Activated CD4-positive, alpha-beta T cell treated with anti-CD3 and anti-CD28 coated beads, Interleukin-2, amount 10 ng/mL, durations not matched to agents 7 days and 5 days (primary cell): ENCODE data around the gene RPS27L. TPM values are rescaled to one million over a fixed set of nuclear protein-coding genes. Genes with fewer than 3 reads are reported as not detected.

Experiments used
- CTCF ChIA-PET: fragments of 350-600 bp; sonication (Branson Sonifier 250); formaldehyde crosslinking; loops from one replicate; lab custom pipeline; 2021; ENCODE audit warnings: antibody characterized with exemption; lab: Charles Lee
- POLR2A ChIA-PET: fragments of 350-600 bp; sonication (Branson Sonifier 250); formaldehyde crosslinking; loops from one replicate; lab custom pipeline; 2021; ENCODE audit warnings: antibody characterized with exemption; lab: Charles Lee
- DNase-seq: peaks from one replicate; pipeline ENCODE4 v3.0.0-alpha.2; 2020
- H3K27ac Mint-ChIP-seq: one replicate; pipeline ENCODE4 v1.8.0; 2021; ENCODE audit warnings: mild to moderate bottlenecking, moderate library complexity, mixed read lengths
- H3K27me3 Mint-ChIP-seq: one replicate; pipeline ENCODE4 v1.8.0; 2021; ENCODE audit warnings: mixed read lengths
- H3K36me3 Mint-ChIP-seq: one replicate; pipeline ENCODE4 v1.8.0; 2021; ENCODE audit warnings: low read depth, mixed read lengths
- H3K4me1 Mint-ChIP-seq: one replicate; pipeline ENCODE4 v1.8.0; 2021; ENCODE audit warnings: mixed read lengths
- H3K4me3 Mint-ChIP-seq: one replicate; pipeline ENCODE4 v1.8.0; 2021; ENCODE audit warnings: mild to moderate bottlenecking, moderate library complexity, mixed read lengths
- H3K9me3 Mint-ChIP-seq: one replicate; pipeline ENCODE4 v1.8.0; 2021; ENCODE audit warnings: mixed read lengths
- total RNA-seq, 2 experiments: library from RNA; stranded (reverse); gene quantifications; one replicate each; pipeline ENCODE4 v1.2.3, GENCODE V29; 2021

Gene RPS27L
- total RNA-seq, 2 experiments from 2014 or later, result 219 to 226 TPM

DNA sequence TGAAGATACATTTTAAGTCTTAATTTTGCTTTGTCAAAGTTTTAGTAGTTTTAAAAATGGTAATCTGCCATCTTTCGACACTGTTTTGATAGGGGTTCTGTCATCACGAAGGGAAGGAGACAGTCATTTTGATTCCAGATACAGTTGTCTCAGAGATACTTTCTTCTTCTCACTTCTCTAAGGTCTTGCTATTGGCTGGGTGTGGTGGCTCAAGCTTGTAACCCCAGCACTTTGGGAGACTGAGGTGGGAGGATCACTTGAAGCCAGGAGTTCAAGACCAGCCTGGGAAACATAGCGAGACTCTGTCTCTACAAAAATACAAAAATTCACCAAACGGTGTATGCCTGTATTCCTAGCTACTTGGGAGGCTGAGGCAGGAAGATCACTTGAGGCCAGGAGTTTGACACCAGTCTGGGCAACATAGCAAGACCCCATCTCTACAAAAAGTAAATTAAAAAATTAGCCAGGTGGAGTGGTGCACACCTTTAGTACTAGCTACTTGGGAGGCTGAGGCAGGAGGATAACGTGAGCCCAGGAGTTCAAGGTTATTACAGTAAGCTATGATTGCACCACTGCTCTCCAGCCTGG is 35.4 kb upstream of the RPS27L start:
- H3K9me3 Mint-ChIP-seq, result no peaks in the 10 kb centered on the region
- ChIA-PET CTCF (interaction anchor here (1.2 to 3.3 kb wide), 7 partner anchors 8 to 82 kb away, joined by 3 to 15 read pairs (median 6); partner anchors contain the start of gene RPS27L), POLR2A (interaction anchor here (0.6 to 1.0 kb wide), 2 partner anchors 10 to 36 kb away, joined by 3 to 7 read pairs; partner anchors contain the start of gene RPS27L)
- peaks cover 42% of the 10 kb centered on the region for H3K36me3 Mint-ChIP-seq
- no peaks in the 10 kb centered on the region for H3K27me3 Mint-ChIP-seq
- H3K4me3 Mint-ChIP-seq, result peak overlapping the region; percentile 96
- peaks cover 75% of the 10 kb centered on the region for H3K4me1 Mint-ChIP-seq
- H3K27ac Mint-ChIP-seq, result peak overlapping the region; percentile 98
- no peak for DNase-seq

DNA sequence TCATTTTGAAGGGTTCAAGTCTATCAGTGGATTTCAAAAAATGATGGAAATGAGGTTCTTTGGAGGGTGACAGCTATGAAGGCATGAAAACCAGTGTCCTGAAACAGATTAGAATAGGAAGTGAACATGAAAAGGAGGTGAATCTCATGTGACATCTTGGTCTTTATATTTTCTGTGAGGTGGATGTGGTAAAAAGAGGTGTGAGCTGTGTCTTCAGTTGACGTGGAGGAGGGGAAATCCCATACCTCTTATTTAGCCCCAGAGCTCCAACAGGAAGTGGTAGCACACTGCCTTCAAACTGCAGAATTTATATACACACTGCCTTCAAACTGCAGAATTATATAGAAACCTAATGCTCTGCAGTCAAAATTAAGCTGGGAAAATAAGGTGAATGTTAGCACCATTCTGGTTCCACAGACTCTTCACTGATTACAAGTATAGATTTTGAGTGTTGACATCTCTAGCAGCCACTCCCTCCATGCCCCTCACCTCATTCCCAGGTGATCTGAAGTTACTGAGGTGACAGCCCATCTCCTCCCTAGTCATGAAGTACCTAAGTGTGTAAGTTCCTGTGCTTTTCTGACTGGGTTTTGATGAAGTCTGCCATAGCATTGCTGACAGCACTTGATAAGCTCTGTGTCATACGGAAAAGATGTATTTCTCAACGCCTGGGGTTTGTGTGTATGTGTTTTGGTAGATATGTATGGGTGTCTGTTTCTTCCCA is 34.8 kb upstream of the RPS27L start:
- H3K9me3 Mint-ChIP-seq, result no peaks in the 10 kb centered on the region
- no peaks in the 10 kb centered on the region for H3K27me3 Mint-ChIP-seq
- peak overlapping the region; percentile 98 for H3K27ac Mint-ChIP-seq
- H3K36me3 Mint-ChIP-seq, result peaks cover 39% of the 10 kb centered on the region
- ChIA-PET CTCF (interaction anchor here (1.3 to 3.3 kb wide), 7 partner anchors 9 to 81 kb away, joined by 3 to 15 read pairs (median 6); partner anchors contain the start of gene RPS27L), POLR2A (interaction anchor here (0.6 to 1.0 kb wide), 2 partner anchors 35 to 91 kb away, joined by 4 to 7 read pairs; partner anchors contain the start of gene RPS27L)
- H3K4me3 Mint-ChIP-seq, result peak overlapping the region; percentile 96
- DNase-seq, result peak; percentile 81
- peaks cover 71% of the 10 kb centered on the region for H3K4me1 Mint-ChIP-seq

DNA sequence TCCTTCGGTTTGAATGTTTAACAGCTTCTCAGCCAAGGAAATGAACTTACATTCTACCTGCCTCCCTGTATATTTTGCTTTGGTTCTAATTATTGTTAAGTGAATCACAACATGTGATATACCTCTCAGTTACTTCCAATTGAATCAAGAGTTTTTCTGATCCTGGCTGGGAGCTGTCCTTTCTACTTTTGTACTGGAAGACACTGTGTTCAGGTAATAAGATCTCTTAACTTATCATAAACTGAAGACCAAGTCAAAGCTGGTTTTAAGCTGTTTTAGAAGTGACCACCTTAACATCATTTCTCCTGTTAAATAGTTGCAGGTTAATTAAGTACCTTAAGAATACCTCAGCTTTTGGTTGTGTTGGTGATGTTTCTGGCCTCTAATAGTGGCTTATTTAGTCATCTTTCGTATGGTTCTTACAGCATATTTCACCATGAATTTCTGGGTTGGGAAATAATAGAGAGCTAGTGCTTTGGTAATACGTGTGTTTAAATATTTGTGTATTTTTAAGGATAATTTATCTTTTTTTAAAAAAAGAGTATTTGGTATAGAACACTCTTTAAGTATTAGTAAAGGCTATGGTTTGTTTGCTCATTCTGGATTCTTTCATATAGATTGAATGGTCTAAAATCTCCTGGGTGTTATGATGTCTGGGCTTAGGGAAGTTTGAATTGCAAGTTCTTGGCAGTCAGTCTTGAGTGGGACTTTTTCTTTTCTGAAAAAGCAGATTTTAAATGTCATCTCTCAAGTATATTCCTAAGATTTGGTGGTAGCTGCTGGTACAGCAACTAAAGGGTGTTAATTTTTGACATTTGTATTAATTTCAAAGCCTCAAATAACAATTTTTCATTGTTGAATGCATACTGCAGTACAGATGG is 33.7 kb upstream of the RPS27L start:
- ChIA-PET CTCF (interaction anchor here (1.7 to 3.2 kb wide), 3 partner anchors 10 to 27 kb away, joined by 5 to 12 read pairs (median 8); no protein-coding TSS in a partner anchor), POLR2A (interaction anchor here (0.6 kb wide), 1 partner anchor 92 kb away, joined by 4 read pairs; no protein-coding TSS in a partner anchor)
- Mint-ChIP-seq H3K36me3 (peaks cover 36% of the 10 kb centered on the region), H3K4me1 (peaks cover 62% of the 10 kb centered on the region), H3K27me3 (peaks cover 3% of the 10 kb centered on the region), H3K4me3 (peak overlapping the region; percentile 96), H3K9me3 (no peaks in the 10 kb centered on the region), H3K27ac (peak overlapping the region; percentile 98)
- DNase-seq, result no peak

DNA sequence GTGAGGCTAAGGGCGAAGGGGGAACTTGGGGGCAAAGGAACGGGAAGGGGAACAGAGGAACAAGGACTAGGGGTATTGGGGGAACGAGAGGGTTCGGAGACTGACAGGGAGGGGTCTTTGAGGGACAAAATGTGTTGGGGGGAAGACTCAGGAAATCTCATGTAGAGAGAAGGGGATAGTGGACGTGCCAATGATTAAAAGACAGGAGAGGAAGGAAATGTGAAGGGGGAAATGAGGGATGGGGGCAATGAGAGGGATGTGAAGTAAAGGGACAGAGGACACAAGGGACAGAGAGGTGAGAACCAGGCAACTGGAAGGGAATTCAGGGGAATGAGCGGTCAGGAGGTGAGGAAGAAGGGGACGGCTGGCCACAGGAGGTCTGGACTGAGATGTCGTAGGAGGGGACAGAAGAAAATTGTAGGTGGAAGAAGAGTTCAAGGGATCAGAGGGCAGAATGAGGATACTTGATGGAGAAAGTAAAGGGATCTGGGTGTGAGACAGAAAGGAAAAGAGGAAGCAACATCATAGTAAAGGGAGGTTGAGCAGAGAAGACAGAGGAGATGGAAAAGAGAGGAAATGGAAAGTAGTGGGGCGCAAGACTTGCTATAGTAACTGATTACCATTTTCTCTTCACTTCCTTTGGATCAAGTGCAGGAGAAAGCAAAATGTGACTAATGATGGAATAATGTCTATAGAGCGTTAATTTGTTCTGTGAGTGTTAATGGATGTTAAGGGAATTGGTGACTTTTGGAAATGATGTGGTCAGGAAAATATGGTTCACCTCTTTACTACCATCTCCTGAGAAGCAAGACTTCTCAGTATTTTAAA is 32.9 kb upstream of the RPS27L start:
- POLR2A ChIA-PET, result no interaction called here
- peaks cover 29% of the 10 kb centered on the region for H3K36me3 Mint-ChIP-seq
- no peaks in the 10 kb centered on the region for H3K9me3 Mint-ChIP-seq
- H3K4me3 Mint-ChIP-seq, result peak overlapping the region; percentile 96
- H3K27ac Mint-ChIP-seq, result peak overlapping the region; percentile 89
- H3K27me3 Mint-ChIP-seq, result peaks cover 4% of the 10 kb centered on the region
- peaks cover 53% of the 10 kb centered on the region for H3K4me1 Mint-ChIP-seq
- CTCF ChIA-PET, result interaction anchor here (1.7 to 3.2 kb wide), 2 partner anchors 11 to 27 kb away, joined by 5 to 12 read pairs; no protein-coding TSS in a partner anchor
- DNase-seq, result no peak

DNA sequence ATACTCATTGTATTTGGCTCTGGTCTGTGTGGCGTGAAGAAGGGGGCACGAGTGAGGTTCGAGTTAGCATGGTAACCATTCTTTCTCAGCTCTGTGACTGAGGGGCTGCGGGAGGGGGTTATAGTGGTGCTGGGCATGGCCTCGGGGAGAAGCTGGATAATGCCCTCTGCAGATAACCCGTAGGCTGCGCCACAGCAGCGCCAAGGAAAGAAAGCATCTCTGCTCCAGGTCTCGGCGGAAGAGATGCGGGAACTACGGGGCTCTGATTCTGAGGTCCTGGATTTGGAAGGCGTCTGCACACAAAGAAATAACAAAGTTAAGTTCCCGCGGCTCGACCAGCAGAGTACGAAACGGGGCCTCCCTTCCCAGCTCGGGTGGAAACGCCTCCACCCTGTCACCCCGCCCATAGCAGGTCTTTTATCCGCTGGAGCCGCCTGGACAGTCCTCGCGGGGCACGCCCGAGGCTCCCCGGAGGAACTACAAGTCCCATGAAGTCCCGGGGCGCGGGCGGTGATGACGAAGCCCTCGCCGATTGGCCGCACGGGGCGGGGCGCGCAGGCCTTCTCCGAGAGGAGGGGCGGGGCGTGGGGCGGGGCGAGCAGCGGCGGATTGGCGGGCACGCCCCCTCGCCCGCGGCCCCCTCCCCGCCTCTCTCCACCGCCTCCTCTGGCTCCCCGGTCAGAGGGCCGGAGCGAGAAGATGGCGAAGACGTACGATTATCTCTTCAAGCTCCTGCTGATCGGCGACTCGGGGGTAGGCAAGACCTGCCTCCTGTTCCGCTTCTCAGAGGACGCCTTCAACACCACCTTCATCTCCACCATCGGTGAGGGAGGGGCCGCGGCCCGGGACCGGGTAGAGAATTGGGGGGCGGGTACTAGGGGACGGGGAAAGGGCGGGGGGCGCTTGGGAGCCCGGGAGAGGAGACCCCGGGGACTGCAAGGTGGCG is 31.9 kb upstream of the RPS27L start, which contains the start of gene RAB8B:
RAB8B (plus strand) TSS at position 681 of the 946 bp plus-strand sequence; CDS start at position 700, 19 bp downstream.
- no peaks in the 10 kb centered on the region for H3K9me3 Mint-ChIP-seq
- peaks cover 24% of the 10 kb centered on the region for H3K36me3 Mint-ChIP-seq

DNA sequence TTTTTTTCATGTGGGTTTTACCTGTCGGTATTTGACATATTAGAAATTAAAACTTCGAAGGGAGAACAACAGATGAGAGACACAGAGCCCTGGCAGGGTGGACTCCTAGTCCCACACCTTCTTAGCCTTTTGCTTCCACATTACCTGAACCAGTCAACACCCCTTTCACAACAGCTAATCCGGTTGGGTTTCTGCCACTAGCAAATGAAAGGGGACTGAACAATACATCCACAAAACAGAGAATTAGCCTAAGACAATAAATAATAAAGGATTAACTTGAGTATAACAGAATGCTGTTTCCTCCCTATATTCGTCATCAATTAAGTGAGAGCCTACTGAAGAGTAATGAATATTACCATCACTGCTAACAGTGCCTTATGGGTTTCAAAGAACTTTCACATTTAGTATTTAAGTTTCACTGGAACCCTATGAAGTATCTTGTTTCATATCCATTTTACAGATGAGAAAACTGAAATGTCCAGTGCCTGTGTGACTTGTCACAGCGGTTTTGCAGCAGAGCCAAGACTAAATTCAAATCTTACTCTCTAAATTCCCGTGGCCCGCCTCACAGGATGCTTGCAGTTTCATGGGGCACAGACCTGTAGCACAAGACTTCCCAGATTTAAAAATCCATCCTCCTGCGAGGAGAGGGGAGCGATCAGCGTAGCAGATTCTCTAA is 31.1 kb upstream of the RPS27L start:
- CTCF ChIA-PET, result interaction anchor here (0.6 to 1.0 kb wide), 2 partner anchors 16 to 203 kb away, joined by 3 read pairs; no protein-coding TSS in a partner anchor
- H3K27me3 Mint-ChIP-seq, result peaks cover 4% of the 10 kb centered on the region
- peaks cover 38% of the 10 kb centered on the region for H3K4me1 Mint-ChIP-seq
- H3K27ac Mint-ChIP-seq, result peak overlapping the region; percentile 89
- POLR2A ChIA-PET, result no interaction called here
- peak overlapping the region; percentile 96 for H3K4me3 Mint-ChIP-seq
- peak; percentile 9 for DNase-seq
- H3K36me3 Mint-ChIP-seq, result peaks cover 20% of the 10 kb centered on the region
- H3K9me3 Mint-ChIP-seq, result no peaks in the 10 kb centered on the region

More for the DNA sequence above, 31.9 kb upstream of the RPS27L start, which contains the start of gene RAB8B:
- ChIA-PET POLR2A (no interaction called here), CTCF (interaction anchor here (1.0 kb wide), 1 partner anchor 17 kb away, joined by 3 read pairs; no protein-coding TSS in a partner anchor)
- peak within 1 kb of the TSS; percentile 96 for H3K4me3 Mint-ChIP-seq
- DNase-seq, result peak; percentile 98
- peaks cover 45% of the 10 kb centered on the region for H3K4me1 Mint-ChIP-seq
- H3K27me3 Mint-ChIP-seq, result peaks cover 4% of the 10 kb centered on the region
- H3K27ac Mint-ChIP-seq, result peak within 1 kb of the TSS; percentile 89

DNA sequence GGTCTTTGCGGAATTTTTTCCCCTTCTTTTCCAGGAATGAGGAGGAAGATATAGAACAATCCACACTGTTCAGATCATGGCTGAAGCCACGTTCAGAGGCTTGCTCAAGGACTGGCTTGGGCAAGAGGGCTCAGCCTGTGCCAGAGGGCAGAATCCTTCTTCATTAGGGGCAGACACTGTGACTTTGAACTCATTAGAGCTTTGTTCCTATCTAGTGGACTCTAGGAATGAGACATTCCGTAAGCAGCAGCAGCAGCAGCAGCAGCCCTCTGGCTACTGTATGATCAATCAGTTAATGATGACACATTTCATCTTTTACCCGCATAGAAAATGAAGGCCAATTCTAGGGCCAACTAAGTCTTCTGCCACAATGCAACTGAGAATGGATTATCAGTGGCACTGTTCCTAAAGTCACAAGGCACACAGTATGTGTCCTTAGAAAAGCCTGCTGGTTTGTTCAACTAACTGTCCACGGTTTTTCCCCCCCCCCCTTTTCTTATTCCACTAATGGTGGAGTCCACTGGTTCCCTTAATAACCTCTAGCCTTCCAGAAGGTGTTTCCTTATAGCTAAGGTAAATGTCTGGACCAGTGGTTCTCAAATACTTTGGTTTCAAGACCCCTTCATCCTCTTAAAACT is 30.4 kb upstream of the RPS27L start:
- Mint-ChIP-seq H3K27me3 (peaks cover 4% of the 10 kb centered on the region), H3K4me3 (peak overlapping the region; percentile 96), H3K9me3 (no peaks in the 10 kb centered on the region), H3K4me1 (peaks cover 32% of the 10 kb centered on the region), H3K27ac (no peak overlapping the region), H3K36me3 (peaks cover 19% of the 10 kb centered on the region)
- no peak for DNase-seq
- ChIA-PET CTCF (interaction anchor here (1.0 to 2.5 kb wide), 2 partner anchors 8 to 13 kb away, joined by 3 to 7 read pairs; no protein-coding TSS in a partner anchor), POLR2A (no interaction called here)

DNA sequence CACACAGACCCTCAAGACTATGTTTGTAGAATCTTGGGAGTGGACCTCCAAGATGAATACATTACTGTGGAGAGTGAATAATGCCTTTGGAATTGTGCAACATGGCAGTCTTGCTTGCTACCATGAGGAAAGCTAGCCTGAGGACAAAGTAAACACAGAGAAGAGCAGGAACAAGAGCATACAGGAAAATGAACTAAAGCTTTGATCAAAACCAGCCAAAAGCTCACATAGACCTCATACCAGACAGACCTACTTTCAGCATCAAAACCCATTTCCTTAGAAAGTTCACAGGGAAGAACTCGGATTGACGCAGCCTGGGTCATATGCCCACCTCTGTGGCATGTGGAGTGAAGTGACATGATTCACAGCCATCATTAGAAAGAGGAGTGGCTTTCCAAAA is 28.8 kb upstream of the RPS27L start:
- ChIA-PET CTCF (interaction anchor here (0.6 to 3.2 kb wide), 3 partner anchors 10 to 54 kb away, joined by 3 to 12 read pairs (median 7); no protein-coding TSS in a partner anchor), POLR2A (interaction anchor here (0.6 kb wide), 1 partner anchor 29 kb away, joined by 5 read pairs; the partner anchor contains the start of gene RPS27L)
- Mint-ChIP-seq H3K27ac (no peak overlapping the region), H3K27me3 (peaks cover 6% of the 10 kb centered on the region), H3K4me1 (peaks cover 16% of the 10 kb centered on the region), H3K4me3 (no peak overlapping the region), H3K9me3 (no peaks in the 10 kb centered on the region), H3K36me3 (peaks cover 9% of the 10 kb centered on the region)
- DNase-seq, result no peak

DNA sequence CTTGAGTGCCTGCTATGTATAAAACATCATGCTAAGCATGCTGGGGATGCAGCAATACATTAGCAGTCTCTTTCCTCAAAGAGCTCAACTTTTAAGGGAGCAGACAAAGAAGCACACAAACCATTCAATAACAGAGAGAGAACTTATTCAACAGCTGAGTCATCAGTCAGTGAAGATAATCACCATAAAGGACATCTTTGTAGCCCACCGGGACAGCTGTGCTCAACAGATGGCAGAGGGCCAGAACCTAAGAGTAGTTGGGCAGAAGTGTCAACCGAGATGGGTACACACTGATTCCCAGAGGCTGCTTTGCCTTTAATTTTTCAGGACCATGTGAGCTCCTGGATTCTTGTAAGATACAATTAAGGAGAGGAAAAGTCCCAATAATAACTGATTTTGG is 27.9 kb upstream of the RPS27L start:
- Mint-ChIP-seq H3K9me3 (no peaks in the 10 kb centered on the region), H3K4me3 (no peak overlapping the region), H3K4me1 (peaks cover 14% of the 10 kb centered on the region), H3K36me3 (peaks cover 2% of the 10 kb centered on the region), H3K27me3 (peaks cover 7% of the 10 kb centered on the region), H3K27ac (no peak overlapping the region)
- no peak for DNase-seq
- ChIA-PET POLR2A (no interaction called here), CTCF (interaction anchor here (1.1 to 3.2 kb wide), 3 partner anchors 10 to 29 kb away, joined by 3 to 12 read pairs (median 7); no protein-coding TSS in a partner anchor)
